Hepatocyte (in vitro differentiated cells): ENCODE data around the gene EIF3C.
"Not testable (repeated sequence)": the region's sequence is repeated elsewhere in the genome, so short reads cannot be mapped to it uniquely, and the experiment has no call there.

Source experiments
- CTCF ChIP-seq: fragments of 200-600 bp; sonication (generic); IDR thresholded peaks from 2 replicates; pipeline ENCODE4 v1.5.1; 2016; ENCODE audit warnings: antibody characterized with exemption, mild to moderate bottlenecking; ENCODE audit not compliant: poor library complexity
- EZH2phosphoT487 ChIP-seq: fragments of 200-600 bp; sonication (generic); IDR thresholded peaks from one replicate; pipeline ENCODE4 v1.6.1; 2018; ENCODE audit warnings: antibody characterized with exemption, mild to moderate bottlenecking, low read depth, moderate library complexity; ENCODE audit not compliant: unreplicated experiment, severe bottlenecking

- not testable (repeated sequence) for TF ChIP-seq CTCF, EZH2phosphoT487
Observed at GRCh38 chr16:28741295-28741694, 30.0 kb downstream of the EIF3C start.
